RWPE1 (cell line): ENCODE results near the gene MYL7.

ENCODE experiments used
- CTCF ChIA-PET: fragments of 350-600 bp; sonication (Branson Sonifier 250); formaldehyde crosslinking; extraction: SDS; loops from one replicate; lab custom pipeline; 2021; lab: Yijun Ruan, JAX
- POLR2A ChIA-PET: fragments of 400-600 bp; formaldehyde crosslinking; extraction: SDS; loops from one replicate; lab custom pipeline; 2020; ENCODE audit warnings: antibody characterized with exemption; ENCODE audit not compliant: low non-redundant PET; lab: Yijun Ruan, JAX
- DNase-seq: peaks from one replicate; pipeline ENCODE4 v3.0.0; 2012; ENCODE audit warnings: low spot score
- H3K27ac ChIP-seq: fragments of 450-650 bp; 2 replicates; pipeline ENCODE4 v1.5.1; 2017
- CTCF ChIP-seq: fragments of 450-650 bp; conservative IDR thresholded peaks from 2 replicates; pipeline ENCODE4 v1.5.1; 2017; ENCODE audit warnings: low read depth, mild to moderate bottlenecking

MYL7 gene

DNA sequence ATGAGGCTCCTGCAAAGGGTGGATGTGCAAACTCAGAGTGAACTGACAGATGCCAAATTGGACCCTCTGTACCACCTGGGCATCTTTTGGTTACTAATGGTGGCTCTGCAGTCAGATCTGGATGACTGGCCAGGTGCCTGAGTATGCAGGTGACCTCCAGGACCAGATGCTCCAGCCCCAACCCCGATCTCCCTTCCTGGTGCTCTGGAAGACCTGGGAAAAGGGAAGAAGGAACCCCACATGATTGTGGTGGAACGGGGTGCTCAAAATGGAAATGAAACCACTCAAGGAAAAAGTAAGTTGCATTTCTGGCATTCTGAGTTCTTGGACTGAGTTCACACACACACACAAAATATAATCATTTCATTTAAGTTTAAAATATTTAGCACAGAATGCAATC, 46.8 kb downstream of the MYL7 start:
- ChIA-PET CTCF (no interaction called here), POLR2A (no interaction called here)
- TF ChIP-seq CTCF: no peak
- no peak for DNase-seq
- no peak overlapping the region for H3K27ac ChIP-seq

DNA sequence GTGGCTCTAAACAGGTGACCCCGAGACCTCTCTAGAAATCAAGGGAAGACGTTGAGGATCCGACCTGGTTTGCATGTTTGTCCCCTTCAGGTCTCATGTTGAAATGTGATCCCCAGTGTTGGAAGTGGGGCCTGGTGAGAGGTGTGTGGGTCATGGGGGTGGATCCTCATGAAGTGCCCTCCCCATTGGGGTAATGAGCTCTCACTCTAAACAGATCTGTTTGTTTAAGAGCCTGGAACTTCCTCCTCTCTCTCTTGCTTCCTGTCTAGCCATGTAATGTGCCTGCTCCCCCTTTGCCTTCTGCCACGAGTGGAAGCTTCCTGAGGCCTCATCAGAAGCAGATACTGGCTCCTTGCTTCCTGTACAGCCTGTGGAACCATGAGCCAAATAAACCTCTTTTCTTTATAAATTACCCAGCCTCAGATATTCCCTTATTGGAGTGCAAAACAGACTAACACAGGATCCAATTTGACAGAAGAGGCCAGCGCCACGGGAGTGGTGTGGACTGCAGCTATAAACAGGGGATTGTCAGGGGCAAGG, 48.0 kb downstream of the MYL7 start:
- no peak for DNase-seq
- H3K27ac ChIP-seq: no peak overlapping the region
- no peak for TF ChIP-seq CTCF
- ChIA-PET CTCF (no interaction called here), POLR2A (no interaction called here)
